NCI-H1436 (cell line): Measurements from ENCODE around the gene AHRR.
"Not testable (repeated sequence)": the region's sequence is repeated elsewhere in the genome, so short reads cannot be mapped to it uniquely, and the experiment has no call there.

Experiments used
- DNase-seq: peaks from one replicate; lab custom pipeline; 2025; lab: John Stamatoyannopoulos, UW

The AHRR gene

GRCh38 chr5:378976-379742, 57.6 kb downstream of the AHRR start:
- DNase-seq: no peak

- DNase-seq: no peak
Measured at GRCh38 chr5:380701-381309, 59.3 kb downstream of the AHRR start.

DNA sequence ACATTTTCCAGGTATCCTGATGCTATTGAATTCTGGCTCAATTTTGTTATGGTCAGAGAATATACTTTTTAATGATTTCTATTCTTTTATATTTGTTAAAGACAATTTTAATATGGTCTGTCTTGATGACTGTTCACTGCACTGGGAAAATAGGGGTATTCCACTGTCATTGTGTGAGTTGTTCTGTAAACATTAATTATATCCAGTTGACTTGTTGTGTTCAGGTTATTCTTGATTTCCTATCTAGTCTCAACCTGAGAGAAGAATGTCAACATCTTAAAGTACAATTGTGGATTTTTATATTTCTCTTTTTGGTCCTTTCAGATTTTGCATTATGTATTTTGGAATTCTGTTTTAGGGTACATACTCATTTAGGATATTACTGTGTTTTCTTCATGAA, 61.6 kb downstream of the AHRR start:
- DNase-seq: no peak

DNA sequence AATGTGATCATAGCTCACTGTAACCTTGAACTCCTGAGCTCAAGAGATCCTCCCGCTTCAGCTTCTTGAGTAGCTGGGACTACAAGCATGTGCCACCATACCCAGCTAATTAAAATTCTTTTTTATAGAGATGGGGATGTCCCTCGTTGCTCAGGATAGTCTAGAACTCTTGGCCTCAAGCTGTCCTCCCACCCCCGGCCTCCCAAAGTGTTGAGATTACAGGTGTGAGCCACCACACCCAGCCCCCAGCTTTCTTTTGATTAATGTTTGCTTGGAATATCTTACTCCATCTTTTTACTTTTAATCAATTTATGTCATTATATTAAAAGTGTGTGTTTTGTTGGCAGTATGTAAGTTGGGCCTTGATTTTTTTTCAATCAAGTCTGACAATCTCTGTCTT, 62.1 kb downstream of the AHRR start:
- DNase-seq: no peak

GRCh38 chr5:384576-384975, 63.1 kb downstream of the AHRR start:
- not testable (repeated sequence) for DNase-seq

GRCh38 chr5:385321-385720, 63.8 kb downstream of the AHRR start:
- no peak for DNase-seq

GRCh38 chr5:386432-387341, 65.2 kb downstream of the AHRR start:
- no peak for DNase-seq

GRCh38 chr5:387491-388265, 66.2 kb downstream of the AHRR start:
- DNase-seq: no peak

DNA sequence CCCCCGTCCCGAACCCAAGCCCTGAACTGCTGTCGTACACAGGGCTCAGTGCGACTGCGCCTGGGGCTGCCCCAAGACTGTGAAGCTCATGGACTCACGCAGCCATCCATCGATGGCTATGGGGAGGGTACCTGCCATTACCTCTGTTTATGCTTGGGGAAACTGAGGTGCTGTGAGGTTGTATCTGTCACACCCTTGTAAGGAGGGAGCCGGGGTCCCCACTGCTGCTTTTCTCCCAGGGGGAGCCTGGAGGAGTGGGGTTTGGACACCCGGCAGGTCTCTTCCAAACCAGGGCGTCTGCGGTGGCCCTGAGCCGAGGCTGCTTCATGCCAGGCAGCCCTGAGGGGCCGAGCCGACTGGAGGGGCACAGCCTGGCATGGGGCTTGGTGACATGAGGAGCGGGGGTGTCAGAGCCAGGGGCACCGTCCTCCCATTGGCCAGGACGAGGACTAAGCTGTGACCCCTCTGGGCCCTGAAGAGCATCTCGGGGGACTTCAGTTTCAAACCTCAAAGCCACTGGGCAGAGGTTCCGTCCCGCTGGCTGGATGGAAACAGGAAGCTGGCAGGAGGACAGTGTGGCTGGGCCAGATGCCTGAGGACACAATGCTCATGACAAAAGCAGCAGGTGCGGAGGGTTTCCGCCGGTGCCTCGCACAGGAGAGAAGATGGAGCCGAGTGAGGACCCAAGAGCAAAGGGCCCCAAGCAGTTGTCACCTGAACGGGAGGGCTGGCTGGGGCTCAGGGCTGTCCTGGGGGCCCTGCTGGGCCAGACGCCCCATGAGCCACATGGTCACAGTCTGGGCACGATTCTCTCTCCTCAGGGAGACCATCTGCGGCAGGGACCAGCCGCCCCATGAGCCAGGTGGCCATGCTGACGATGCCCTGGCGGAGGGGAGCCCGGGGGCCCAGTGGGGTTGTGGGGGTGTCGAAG, 67.0 kb downstream of the AHRR start:
- DNase-seq: no peak

- no peak for DNase-seq
Measured at GRCh38 chr5:389197-389821, 67.8 kb downstream of the AHRR start.

DNA sequence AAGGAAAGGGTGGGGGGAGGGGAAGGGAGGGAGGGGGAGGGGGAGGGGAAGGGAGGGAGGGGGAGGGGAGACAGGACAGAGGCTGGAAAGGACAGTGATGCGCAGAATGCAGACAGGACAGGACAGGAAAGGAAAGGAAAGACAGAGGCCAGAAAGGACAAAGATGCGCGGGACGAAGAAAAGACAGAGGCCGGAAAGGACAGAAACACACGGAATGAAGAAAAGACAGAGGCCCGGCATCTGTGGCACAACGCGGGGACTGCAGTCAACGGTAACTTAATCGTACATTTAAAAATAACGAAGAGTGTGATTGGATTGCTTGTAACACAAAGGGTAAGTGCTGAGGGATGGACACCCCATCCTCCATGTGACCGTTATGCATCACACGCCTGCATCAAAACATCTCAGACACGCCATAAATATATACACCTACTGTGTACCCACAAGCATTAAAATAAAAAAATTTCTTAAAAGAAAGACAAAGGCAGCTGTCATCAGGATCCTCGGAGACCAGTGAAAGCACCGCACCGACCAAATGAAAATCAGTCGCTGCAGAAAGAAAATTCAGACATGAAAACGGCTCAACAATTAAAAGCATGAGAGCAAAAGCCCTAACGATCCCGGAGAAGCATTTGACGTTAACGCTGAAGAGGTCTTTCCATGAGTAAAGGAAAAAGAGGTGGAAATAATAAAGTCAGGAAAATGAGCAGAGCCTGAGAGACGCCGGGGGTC, 68.5 kb downstream of the AHRR start:
- DNase-seq: no peak

- DNase-seq: no peak
Measured at GRCh38 chr5:390623-391491, 69.3 kb downstream of the AHRR start.

GRCh38 chr5:392431-392988, 71.0 kb downstream of the AHRR start:
- DNase-seq: no peak

GRCh38 chr5:393846-394275, 72.3 kb downstream of the AHRR start:
- DNase-seq: no peak

GRCh38 chr5:394671-395155, 73.2 kb downstream of the AHRR start:
- DNase-seq: no peak

DNA sequence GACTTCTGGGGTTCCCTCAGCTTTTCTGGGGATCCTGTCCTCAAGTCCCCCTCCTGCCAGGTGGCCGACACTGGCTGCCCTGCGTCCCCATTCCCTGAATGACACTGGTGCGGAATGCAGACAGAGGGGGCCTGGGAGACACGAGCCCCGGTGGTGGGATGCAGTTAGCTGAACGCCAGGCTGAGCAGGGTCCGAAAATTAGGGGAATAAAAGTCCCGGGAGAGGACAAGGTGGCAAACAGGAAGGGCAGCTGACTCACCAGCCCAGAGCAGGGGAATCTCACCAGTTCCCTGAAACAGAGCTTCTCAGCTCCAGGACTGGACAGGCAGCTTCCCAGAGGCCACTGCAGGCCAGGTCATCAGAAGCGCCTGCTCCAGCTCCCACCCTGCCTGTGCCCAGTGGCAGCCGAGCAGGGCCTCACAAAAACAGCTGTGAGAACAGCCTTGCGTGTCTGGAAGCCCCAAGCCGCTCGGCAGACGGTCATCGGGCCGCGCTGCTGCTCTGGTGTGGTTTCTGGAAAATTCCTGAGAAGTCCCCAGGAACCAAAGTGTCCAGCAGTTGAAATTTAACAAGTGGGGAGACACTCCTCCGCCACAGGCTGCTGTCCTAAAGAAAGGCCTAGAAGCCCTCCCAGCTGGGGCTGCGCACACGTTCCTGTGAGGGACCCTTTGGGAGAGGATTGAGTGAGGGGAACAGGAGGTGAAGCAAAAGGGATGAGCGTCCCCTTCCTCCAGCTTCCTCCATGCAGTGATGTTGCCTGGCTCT, 73.8 kb downstream of the AHRR start:
- DNase-seq: no peak

DNA sequence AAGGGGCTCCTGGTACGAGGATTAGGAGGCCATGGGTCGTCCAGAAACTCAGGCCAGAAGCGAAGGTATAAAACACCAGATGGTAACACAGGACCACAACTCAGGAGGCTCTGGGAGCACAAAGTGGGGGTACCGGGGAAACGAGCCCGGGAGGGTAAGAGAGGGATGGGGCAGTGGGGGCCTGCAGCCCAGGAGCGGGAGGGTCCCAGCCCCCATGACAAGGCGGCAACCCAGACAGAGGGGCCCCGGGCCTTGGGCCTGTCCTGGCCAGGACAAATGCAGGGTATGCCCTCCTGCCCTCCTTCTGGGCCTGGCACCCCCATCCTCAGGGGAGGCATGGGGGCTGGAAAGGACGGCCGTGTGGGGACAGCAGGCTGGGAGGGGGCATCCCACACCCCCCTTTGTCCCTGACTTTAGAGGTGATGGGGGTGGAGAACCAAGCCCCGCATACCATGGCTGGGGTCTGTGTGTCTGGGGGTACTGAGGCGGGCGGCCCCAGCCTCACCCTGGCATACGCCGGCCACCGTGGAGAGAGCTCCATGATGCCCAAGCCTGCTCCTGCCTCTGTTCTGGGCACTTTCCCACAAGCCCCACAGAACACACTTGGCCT, 74.5 kb downstream of the AHRR start:
- DNase-seq: no peak
